ENCODE results near the gene RTN1.

- no peak for TF ChIP-seq CTCF (IDR thresholded peaks at IDR 0.05; ENCODE audit: low read depth, low read length)
- TF ChIP-seq POLR2A (IDR thresholded peaks at IDR 0.05; ENCODE audit: extremely low read depth, insufficient read length) = no peak
- TF ChIP-seq MAX (IDR thresholded peaks at IDR 0.05; ENCODE audit: low read depth, low read length) = no peak
Measured at GRCh38 chr14:59627011-59627520, 243.5 kb downstream of the RTN1 start.

Data from NB4 (cell line).